K562 (cell line): ENCODE results near the gene TMEM184B. TPM values are rescaled to one million over a fixed set of nuclear protein-coding genes. Genes with fewer than 3 reads are reported as not detected.

ENCODE experiments used
- CCNT2 ChIP-seq: IDR thresholded peaks from 2 replicates; pipeline ENCODE4 v1.6.1; 2011; ENCODE audit warnings: borderline replicate concordance, low read depth, mild to moderate bottlenecking, moderate library complexity, mixed read lengths, low read length; ENCODE audit not compliant: insufficient read length; ENCODE audit errors: extremely low read depth
- CREB3 ChIP-seq: fragments of 450-650 bp; conservative IDR thresholded peaks from 2 replicates; pipeline ENCODE4 v1.6.1; 2016; ENCODE audit warnings: missing genetic modification characterization, low read depth, mild to moderate bottlenecking, missing compliant biosample characterization, moderate library complexity
- DACH1 ChIP-seq: fragments of 450-650 bp; IDR thresholded peaks from 2 replicates; pipeline ENCODE4 v1.6.1; 2018; ENCODE audit not compliant: partially characterized antibody
- EP300 ChIP-seq: IDR thresholded peaks from 2 replicates; pipeline ENCODE4 v1.6.1; 2012; ENCODE audit warnings: low read length, improper control_type of control experiment
- FOXK1 ChIP-seq: sonication (generic); formaldehyde crosslinking; IDR thresholded peaks from 2 replicates; pipeline ENCODE4 v1.8.0; 2022; ENCODE audit warnings: missing genetic modification reagents, mild to moderate bottlenecking, borderline replicate concordance
- GABPB1 ChIP-seq: sonication (generic); formaldehyde crosslinking; IDR thresholded peaks from 2 replicates; pipeline ENCODE4 v1.8.0; 2022; ENCODE audit warnings: mild to moderate bottlenecking, missing genetic modification reagents
- JUND ChIP-seq, 2 experiments: IDR thresholded peaks; 2 replicates in 1 of 2; 3 replicates in 1 of 2; pipeline ENCODE4 v1.6.1; 2011; ENCODE audit warnings: borderline replicate concordance in 2 of 2, low read depth in 2 of 2, low read length in 2 of 2, improper control_type of control experiment in 1 of 2, missing biosample characterization in 1 of 2, missing genetic modification characterization in 1 of 2, missing genetic modification reagents in 1 of 2
- MEF2A ChIP-seq: IDR thresholded peaks from 2 replicates; pipeline ENCODE4 v1.6.1; 2011; ENCODE audit warnings: low read depth, mild to moderate bottlenecking, low read length, moderate library complexity; ENCODE audit not compliant: control insufficient read depth
- NFIC ChIP-seq: fragments of 450-650 bp; IDR thresholded peaks from 2 replicates; pipeline ENCODE4 v1.6.1; 2017; ENCODE audit warnings: mild to moderate bottlenecking, inconsistent platforms
- OTX1 ChIP-seq: fragments of 450-650 bp; formaldehyde crosslinking; IDR thresholded peaks from 2 replicates; pipeline ENCODE4 v1.4.0; 2022; ENCODE audit warnings: mild to moderate bottlenecking
- RFX7 ChIP-seq: fragments of 250-450 bp; sonication (Bioruptor Pico); IDR thresholded peaks from 2 replicates; pipeline ENCODE4 v1.5.1; 2021; ENCODE audit warnings: mild to moderate bottlenecking
- STAT5B ChIP-seq: fragments of 250-450 bp; sonication (Bioruptor Pico); IDR thresholded peaks from 2 replicates; pipeline ENCODE4 v1.8.0; 2021; ENCODE audit warnings: mild to moderate bottlenecking, inconsistent platforms
- ZBTB12 ChIP-seq: fragments of 250-450 bp; sonication (Bioruptor Pico); IDR thresholded peaks from 2 replicates; pipeline ENCODE4 v1.4.0; 2020
- ZNF407 ChIP-seq: fragments of 450-650 bp; IDR thresholded peaks from 2 replicates; pipeline ENCODE4 v1.6.1; 2016; ENCODE audit warnings: low read depth
- polyA plus RNA-seq, 8 experiments: library from polyadenylated mRNA; depleted of rRNA in 4 of 8; stranded (reverse) in 5 of 8; unstranded in 3 of 8; fragments of >200 nt; fragmentation: Nextera tagmentation in 2 of 8; fragmentation: Illumina TruSeq in 1 of 8; extraction: Ambion mirVana in 2 of 8; extraction: Trizol in 1 of 8; gene quantifications; 2 replicates each; pipeline versions ENCODE4 v1.2.1 to v1.2.3, GENCODE V29; 2011 to 2014; ENCODE audit warnings: inconsistent platforms in 1 of 8, missing spikeins in 1 of 8
- total RNA-seq, 7 experiments: library from RNA; depleted of rRNA in 6 of 7; stranded (reverse); fragments of >200 nt in 6 of 7; fragmentation: Illumina TruSeq in 2 of 7; extraction: Trizol in 2 of 7; gene quantifications; 2 replicates each; pipeline versions ENCODE4 v1.2.1 to v1.2.3, GENCODE V29; 2011 to 2021; ENCODE audit warnings: low replicate concordance in 1 of 7

The TMEM184B gene
- total and polyA plus RNA-seq, 9 of the 15 experiments (the other 6 are each of a cell fraction or from before 2014, with no cell fraction given), result 0.31 to 25.1 (median 6.2) TPM

- TF ChIP-seq JUND (IDR thresholded peaks at IDR 0.05; ENCODE audit: borderline replicate concordance, low read depth, low read length), result 0 out of 2 replicates have a peak, but pooled peaks have one; percentile 11
- no peak; the same call in 2 of the 3 replicates for TF ChIP-seq JUND (tag; IDR thresholded peaks at IDR 0.05; ENCODE audit: borderline replicate concordance, low read depth, low read length)
- no peak for TF ChIP-seq ZBTB12
- no peak for TF ChIP-seq FOXK1 (CRISPR knock-in tag)
- no peak for TF ChIP-seq DACH1
- peak; percentile 39; the same call in 1 of the 2 replicates for TF ChIP-seq ZNF407
- 0 out of 2 replicates have a peak, but pooled peaks have one; percentile 12 for TF ChIP-seq EP300
- TF ChIP-seq CCNT2, result no peak
- TF ChIP-seq CREB3 (tag), result 0 out of 2 replicates have a peak, but pooled peaks have one; percentile 23
- no peak for TF ChIP-seq RFX7
- no peak for TF ChIP-seq STAT5B
- TF ChIP-seq GABPB1 (CRISPR knock-in tag), result 0 out of 2 replicates have a peak, but pooled peaks have one; percentile 6
- no peak for TF ChIP-seq MEF2A
- peak; percentile 21; the same call in 1 of the 2 replicates for TF ChIP-seq OTX1 (CRISPR knock-in tag)
- 0 out of 2 replicates have a peak, but pooled peaks have one; percentile 14 for TF ChIP-seq NFIC
These were observed 91.9 kb downstream of the TMEM184B start (continued) for GRCh38 chr22:38180841-38181452.
